Measurements from ENCODE around the gene COPA. TPM values are rescaled to one million over a fixed set of nuclear protein-coding genes. Genes with fewer than 3 reads are reported as not detected.

The COPA gene
- total and polyA plus RNA-seq, 4 experiments from 2014 or later = 115 to 150 (median 130) TPM

- intact Hi-C loops (cut with micrococcal nuclease) = no loop called here
- DNase-seq = no peak
- Histone ChIP-seq H3K27ac (ENCODE audit: low read depth, low read length) (no peak overlapping the region), H3K9me3 (ENCODE audit: control insufficient read depth in 1 of 2, low read length in 2 of 2) (no peaks in the 10 kb centered on the region), H3K4me1 (ENCODE audit: insufficient read depth, low read length) (no peaks in the 10 kb centered on the region), H3K27me3 (ENCODE audit: insufficient read depth, low read length) (no peaks in the 10 kb centered on the region), H3K4me3 (ENCODE audit: low read length in 2 of 2) (no peak overlapping the region), H3K36me3 (ENCODE audit: insufficient read depth, low read length) (peaks cover 81% of the 10 kb centered on the region)
- no peaks in the 10 kb centered on the region for H3K9me3 Mint-ChIP-seq
- H3K36me3 Mint-ChIP-seq = peaks cover 66 to 86% of the 10 kb centered on the region in 2 donors
- POLR2A ChIA-PET (ENCODE audit: partially characterized antibody) = no interaction called here
- peaks cover 0 to 3% (median under 1%) of the 10 kb centered on the region in 4 donors for H3K4me1 Mint-ChIP-seq
- no peak overlapping the region for H3K4me3 Mint-ChIP-seq
- H3K27me3 Mint-ChIP-seq = no peaks in the 10 kb centered on the region
- CTCF ChIA-PET (ENCODE audit: partially characterized antibody) = interaction anchor here (0.9 to 2.5 kb wide), 2 partner anchors 18 kb away, joined by 4 to 12 read pairs; no protein-coding TSS in a partner anchor
- H3K27ac Mint-ChIP-seq = peak overlapping the region in 3 of 7 donors; percentile 43 to 79 (median 65)
Observed at GRCh38 chr1:160309571-160309970, 33.5 kb downstream of the COPA start.

GRCh38 chr1:160309185-160309557, 33.9 kb downstream of the COPA start:
- DNase-seq = no peak
- H3K36me3 Mint-ChIP-seq = peaks cover 65 to 84% of the 10 kb centered on the region in 2 donors
- peak overlapping the region in 3 of 7 donors; percentile 43 to 79 (median 65) for H3K27ac Mint-ChIP-seq
- H3K36me3 ChIP-seq (ENCODE audit: insufficient read depth, low read length) = peaks cover 78% of the 10 kb centered on the region
- H3K4me3 ChIP-seq (ENCODE audit: low read length in 2 of 2) = no peak overlapping the region
- H3K27me3 ChIP-seq (ENCODE audit: insufficient read depth, low read length) = no peaks in the 10 kb centered on the region
- intact Hi-C loops (cut with micrococcal nuclease) = no loop called here
- H3K9me3 Mint-ChIP-seq = no peaks in the 10 kb centered on the region
- no peak overlapping the region for H3K4me3 Mint-ChIP-seq
- no peak overlapping the region for H3K27ac ChIP-seq (ENCODE audit: low read depth, low read length)
- H3K4me1 ChIP-seq (ENCODE audit: insufficient read depth, low read length) = no peaks in the 10 kb centered on the region
- H3K4me1 Mint-ChIP-seq = peaks cover 0 to 3% (median under 1%) of the 10 kb centered on the region in 4 donors
- ChIA-PET POLR2A (ENCODE audit: partially characterized antibody) (no interaction called here), CTCF (ENCODE audit: partially characterized antibody) (interaction anchor here (2.5 kb wide), 1 partner anchor 18 kb away, joined by 12 read pairs; no protein-coding TSS in a partner anchor)
- no peaks in the 10 kb centered on the region for H3K9me3 ChIP-seq (ENCODE audit: control insufficient read depth in 1 of 2, low read length in 2 of 2)
- no peaks in the 10 kb centered on the region for H3K27me3 Mint-ChIP-seq

DNA sequence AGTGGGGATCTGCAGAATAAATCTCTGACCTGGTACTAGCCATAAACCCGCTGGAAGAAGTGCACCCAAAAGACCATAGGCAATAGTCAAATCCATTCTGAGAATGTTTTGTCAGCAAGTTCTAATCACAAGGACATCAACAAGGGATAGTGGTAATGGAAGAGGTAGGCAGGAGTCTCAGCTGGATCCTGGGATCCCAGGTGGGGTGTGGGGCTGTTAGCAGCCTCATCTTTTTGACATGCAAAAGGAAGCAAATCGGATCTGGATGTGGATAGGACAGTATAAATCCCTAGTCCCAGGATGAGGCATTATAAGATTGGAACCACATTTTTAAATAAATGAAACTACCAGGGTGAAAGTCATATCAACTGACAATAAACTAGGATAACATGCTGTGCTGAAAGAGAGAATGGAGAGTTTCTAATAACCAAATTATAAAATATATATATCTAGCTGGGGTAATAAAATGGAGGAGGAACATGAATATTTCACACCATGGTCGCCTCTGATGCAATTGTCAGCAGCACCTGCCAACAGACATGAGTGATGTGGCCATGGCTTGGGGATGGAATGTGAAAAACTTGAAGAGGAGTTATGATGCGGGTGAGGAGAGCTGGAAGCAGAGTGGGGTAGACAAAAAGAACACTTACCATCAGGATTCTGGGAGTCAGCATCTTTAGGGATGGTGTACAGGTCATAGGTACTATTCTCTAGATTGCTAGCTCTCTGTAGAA, 34.4 kb downstream of the COPA start:
- intact Hi-C loops (cut with micrococcal nuclease) = no loop called here
- H3K9me3 ChIP-seq (ENCODE audit: control insufficient read depth in 1 of 2, low read length in 2 of 2) = no peaks in the 10 kb centered on the region
- Mint-ChIP-seq H3K27ac (peak overlapping the region in 4 of 7 donors; percentile 32 to 78 (median 49)), H3K9me3 (no peaks in the 10 kb centered on the region), H3K4me1 (peaks cover 0 to 3% (median under 1%) of the 10 kb centered on the region in 4 donors), H3K36me3 (peaks cover 64 to 80% of the 10 kb centered on the region in 2 donors), H3K4me3 (no peak overlapping the region), H3K27me3 (no peaks in the 10 kb centered on the region)
- POLR2A ChIA-PET (ENCODE audit: partially characterized antibody) = no interaction called here
- H3K4me1 ChIP-seq (ENCODE audit: insufficient read depth, low read length) = no peaks in the 10 kb centered on the region
- peaks cover 75% of the 10 kb centered on the region for H3K36me3 ChIP-seq (ENCODE audit: insufficient read depth, low read length)
- CTCF ChIA-PET (ENCODE audit: partially characterized antibody) = interaction anchor here (1.4 to 2.5 kb wide), 2 partner anchors 17 to 115 kb away, joined by 4 to 12 read pairs; no protein-coding TSS in a partner anchor
- H3K27ac ChIP-seq (ENCODE audit: low read depth, low read length) = no peak overlapping the region
- no peaks in the 10 kb centered on the region for H3K27me3 ChIP-seq (ENCODE audit: insufficient read depth, low read length)
- no peak overlapping the region for H3K4me3 ChIP-seq (ENCODE audit: low read length in 2 of 2)
- no peak for DNase-seq

DNA sequence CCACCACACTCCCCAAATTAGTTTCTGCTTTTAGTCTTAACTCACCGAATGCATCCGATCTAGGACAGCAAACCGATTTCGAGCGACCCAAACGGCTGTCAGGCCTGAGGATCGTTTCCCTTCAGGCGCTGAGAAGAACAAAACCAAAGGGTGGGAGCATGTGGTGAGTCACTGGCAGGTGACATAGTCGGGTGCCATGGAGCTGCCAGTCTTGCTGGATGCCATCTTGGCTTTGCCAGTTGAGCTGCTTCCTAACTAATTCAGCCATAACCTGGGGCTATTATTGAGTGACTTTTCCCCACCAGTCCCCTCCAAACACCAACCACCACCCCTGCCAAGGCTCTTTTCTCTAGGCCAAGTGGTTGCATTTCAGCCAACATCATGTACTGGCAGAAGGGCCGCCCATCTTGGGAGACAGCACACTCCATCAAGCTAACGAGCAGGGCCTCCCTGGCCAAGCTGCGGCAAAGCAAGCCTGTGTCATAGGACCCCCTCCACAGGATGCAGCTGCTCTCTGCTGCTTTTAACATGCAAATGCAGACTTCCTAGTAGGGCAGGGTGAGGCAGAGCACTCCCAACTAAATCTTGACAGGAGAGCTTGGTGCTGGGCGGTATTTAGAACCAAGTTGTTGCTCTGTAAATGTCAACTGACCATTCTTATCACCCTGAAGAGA, 35.8 kb downstream of the COPA start:
- H3K27me3 ChIP-seq (ENCODE audit: insufficient read depth, low read length) = no peaks in the 10 kb centered on the region
- Mint-ChIP-seq H3K4me1 (peaks cover 0 to 4% (median under 1%) of the 10 kb centered on the region in 4 donors), H3K27ac (peak overlapping the region in 1 of 7 donors; percentile 35), H3K27me3 (no peaks in the 10 kb centered on the region), H3K36me3 (peaks cover 63 to 76% of the 10 kb centered on the region in 2 donors), H3K9me3 (no peaks in the 10 kb centered on the region), H3K4me3 (no peak overlapping the region)
- DNase-seq = no peak
- ChIA-PET POLR2A (ENCODE audit: partially characterized antibody) (no interaction called here), CTCF (ENCODE audit: partially characterized antibody) (interaction anchor here (1.4 to 2.5 kb wide), 2 partner anchors 16 to 114 kb away, joined by 4 to 12 read pairs; no protein-coding TSS in a partner anchor)
- H3K4me3 ChIP-seq (ENCODE audit: low read length in 2 of 2) = no peak overlapping the region
- intact Hi-C loops (cut with micrococcal nuclease) = no loop called here
- peaks cover 75% of the 10 kb centered on the region for H3K36me3 ChIP-seq (ENCODE audit: insufficient read depth, low read length)
- H3K9me3 ChIP-seq (ENCODE audit: control insufficient read depth in 1 of 2, low read length in 2 of 2) = no peaks in the 10 kb centered on the region
- no peak overlapping the region for H3K27ac ChIP-seq (ENCODE audit: low read depth, low read length)
- no peaks in the 10 kb centered on the region for H3K4me1 ChIP-seq (ENCODE audit: insufficient read depth, low read length)

- no peaks in the 10 kb centered on the region for H3K9me3 Mint-ChIP-seq
Observed at GRCh38 chr1:160300173-160300572, 42.9 kb downstream of the COPA start.

DNA sequence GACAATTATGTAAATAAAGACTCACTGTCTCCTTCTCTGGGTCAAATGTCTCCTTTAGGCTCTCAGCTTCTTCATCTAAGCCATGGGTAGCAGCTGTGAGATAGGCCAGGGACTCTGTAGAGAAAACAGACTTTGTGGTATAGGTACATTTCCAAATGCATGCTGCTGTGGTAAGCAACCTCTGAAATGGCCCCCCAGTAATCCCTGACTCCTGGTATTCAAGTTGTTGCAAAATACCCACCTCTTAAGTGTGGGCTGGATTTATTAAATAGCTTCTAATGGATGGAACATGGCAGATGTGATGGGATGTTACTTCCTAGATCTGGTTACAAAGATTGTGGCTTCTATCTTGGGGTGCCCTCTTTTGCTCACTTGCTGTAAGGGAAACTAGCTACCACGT, 47.0 kb downstream of the COPA start:
- intact Hi-C loops (cut with micrococcal nuclease) = no loop called here
- Mint-ChIP-seq H3K36me3 (peaks cover 62 to 89% of the 10 kb centered on the region in 2 donors), H3K9me3 (no peaks in the 10 kb centered on the region), H3K4me1 (peaks cover 3 to 4% (median 4%) of the 10 kb centered on the region in 4 donors), H3K4me3 (no peak overlapping the region), H3K27me3 (no peaks in the 10 kb centered on the region), H3K27ac (peak overlapping the region in 3 of 7 donors; percentile 30 to 57 (median 31))
- no peaks in the 10 kb centered on the region for H3K9me3 ChIP-seq (ENCODE audit: control insufficient read depth in 1 of 2, low read length in 2 of 2)
- CTCF ChIA-PET (ENCODE audit: partially characterized antibody) = interaction anchor here (0.9 to 9.2 kb wide), 2 partner anchors 44 to 107 kb away, joined by 4 to 177 read pairs; partner anchors contain the start of gene CASQ1
- no peaks in the 10 kb centered on the region for H3K4me1 ChIP-seq (ENCODE audit: insufficient read depth, low read length)
- POLR2A ChIA-PET (ENCODE audit: partially characterized antibody) = interaction anchor here (0.9 to 1.0 kb wide), 2 partner anchors 8 to 11 kb away, joined by 3 to 5 read pairs; partner anchors contain the start of gene PEX19
- H3K27ac ChIP-seq (ENCODE audit: low read depth, low read length) = no peak overlapping the region
- H3K27me3 ChIP-seq (ENCODE audit: insufficient read depth, low read length) = no peaks in the 10 kb centered on the region
- DNase-seq = no peak
- H3K36me3 ChIP-seq (ENCODE audit: insufficient read depth, low read length) = peaks cover 93% of the 10 kb centered on the region
- H3K4me3 ChIP-seq (ENCODE audit: low read length in 2 of 2) = no peak overlapping the region

More at GRCh38 chr1:160300173-160300572, 42.9 kb downstream of the COPA start:
- intact Hi-C loops (cut with micrococcal nuclease) = no loop called here
- Histone ChIP-seq H3K36me3 (ENCODE audit: insufficient read depth, low read length) (peaks cover 70% of the 10 kb centered on the region), H3K9me3 (ENCODE audit: control insufficient read depth in 1 of 2, low read length in 2 of 2) (no peaks in the 10 kb centered on the region), H3K27me3 (ENCODE audit: insufficient read depth, low read length) (no peaks in the 10 kb centered on the region), H3K4me1 (ENCODE audit: insufficient read depth, low read length) (no peaks in the 10 kb centered on the region), H3K4me3 (ENCODE audit: low read length in 2 of 2) (no peak overlapping the region), H3K27ac (ENCODE audit: low read depth, low read length) (no peak overlapping the region)
- DNase-seq = no peak
- H3K27me3 Mint-ChIP-seq = no peaks in the 10 kb centered on the region
- POLR2A ChIA-PET (ENCODE audit: partially characterized antibody) = no interaction called here
- H3K4me3 Mint-ChIP-seq = no peak overlapping the region
- peaks cover 0 to 2% (median 0%) of the 10 kb centered on the region in 4 donors for H3K4me1 Mint-ChIP-seq
- CTCF ChIA-PET (ENCODE audit: partially characterized antibody) = interaction anchor here (0.5 to 4.5 kb wide), 2 partner anchors 8 to 48 kb away, joined by 3 to 22 read pairs; no protein-coding TSS in a partner anchor
- peaks cover 54 to 66% of the 10 kb centered on the region in 2 donors for H3K36me3 Mint-ChIP-seq
- H3K27ac Mint-ChIP-seq = peak overlapping the region in 1 of 7 donors; percentile 36

All from CD4-positive, alpha-beta memory T cell (primary cell).